HG02588 (cell line): ENCODE measurements around the gene SNX25.

Source experiments
- ATAC-seq: cut with Tn5 transposase; IDR thresholded peaks from one replicate; pipeline ENCODE4 v1.9.1; 2021; ENCODE audit warnings: mild to moderate bottlenecking, moderate library complexity; ENCODE audit not compliant: unreplicated experiment

Gene SNX25

GRCh38 chr4:185364886-185365285 lies 155.5 kb downstream of the SNX25 start:
- no peak for ATAC-seq

DNA sequence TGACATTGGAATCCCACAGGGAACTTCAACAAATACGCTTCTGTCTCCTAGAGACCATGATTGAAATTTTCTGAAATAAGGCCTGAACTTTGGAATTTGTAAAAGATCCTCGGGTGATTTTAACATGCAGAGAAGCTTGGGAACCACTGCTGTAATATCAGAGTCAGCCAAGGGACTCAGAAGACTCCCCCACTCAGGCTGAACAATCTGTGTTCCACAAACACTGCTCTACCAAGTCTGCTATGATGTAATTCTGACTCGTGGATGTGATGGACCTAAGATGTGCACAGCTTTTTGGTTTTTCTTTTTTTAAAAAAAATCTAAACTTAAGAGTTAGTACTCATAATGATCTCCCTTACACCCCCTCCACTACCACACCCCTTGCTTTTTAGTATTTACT lies 160.3 kb downstream of the SNX25 start:
- no peak for ATAC-seq

DNA sequence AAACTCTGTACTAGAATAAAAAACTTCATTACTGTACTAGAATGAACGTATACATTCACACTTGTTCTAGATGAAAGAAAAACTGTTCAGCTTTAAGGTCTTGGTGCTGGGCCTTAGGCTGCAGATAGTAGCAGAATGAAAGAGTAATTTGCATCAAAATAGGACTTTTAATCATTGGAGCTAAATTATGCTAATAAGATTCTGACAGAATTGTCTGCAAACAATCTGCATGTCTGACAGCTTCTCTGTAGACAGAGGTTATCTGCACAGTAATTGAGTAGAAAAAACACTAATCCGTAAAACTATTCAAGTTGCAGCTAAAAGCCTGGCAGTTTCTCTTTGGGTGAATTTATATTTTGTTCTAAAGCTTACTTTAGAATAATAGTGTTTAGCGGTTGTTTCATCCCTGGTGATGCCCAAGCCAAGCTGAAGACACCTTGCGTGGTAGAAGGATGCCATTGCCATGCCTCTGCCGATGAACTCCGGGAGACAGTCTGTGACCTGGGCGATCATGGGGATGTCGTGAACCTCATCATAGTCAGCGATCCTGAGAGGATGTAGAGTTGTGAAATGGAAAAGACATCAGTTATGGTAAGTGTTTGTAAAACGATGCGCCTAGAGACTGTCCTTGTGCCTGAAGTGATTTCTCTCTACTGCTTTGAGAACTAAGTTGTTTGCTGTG lies 161.0 kb downstream of the SNX25 start:
- ATAC-seq: no peak

DNA sequence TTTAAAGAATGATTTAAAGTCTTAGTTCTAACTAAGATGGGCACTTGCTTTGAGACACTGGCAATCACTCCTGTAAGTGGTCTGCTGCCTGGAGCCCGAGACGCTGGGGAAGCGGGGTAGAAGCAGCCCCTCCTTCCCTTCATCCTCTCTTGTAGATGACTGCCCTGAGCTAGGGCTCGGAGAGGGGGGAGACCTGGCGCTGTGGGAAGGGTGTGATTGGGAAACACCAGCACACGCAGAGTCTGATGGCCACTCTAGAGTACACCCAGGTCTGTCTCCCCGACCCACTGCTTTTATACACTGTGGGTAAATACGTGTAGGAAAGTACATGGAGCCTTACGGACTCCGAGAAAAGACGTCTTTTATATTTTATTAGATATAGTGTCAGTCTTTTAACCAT lies 162.3 kb downstream of the SNX25 start:
- ATAC-seq: no peak

DNA sequence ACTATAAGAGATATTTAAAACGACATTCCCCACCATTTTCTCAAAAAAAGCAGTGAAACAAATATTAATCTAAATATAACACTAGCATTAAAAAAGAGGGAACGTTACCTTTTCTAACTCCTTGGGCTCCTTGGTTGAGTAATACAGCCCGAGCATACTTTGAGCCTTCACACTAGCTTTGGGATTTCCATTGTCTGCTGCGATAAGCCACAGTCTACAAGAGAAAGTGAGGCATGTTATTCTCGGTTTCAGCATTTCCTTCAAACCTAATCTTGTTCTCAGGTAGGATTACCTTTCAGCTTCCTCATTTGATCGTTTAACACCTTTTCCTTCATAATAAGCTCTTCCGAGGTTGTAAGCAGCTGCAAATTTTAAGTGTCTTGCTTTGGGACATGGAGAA lies 164.6 kb downstream of the SNX25 start:
- no peak for ATAC-seq

GRCh38 chr4:185374573-185374972 lies 165.2 kb downstream of the SNX25 start:
- ATAC-seq: no peak

DNA sequence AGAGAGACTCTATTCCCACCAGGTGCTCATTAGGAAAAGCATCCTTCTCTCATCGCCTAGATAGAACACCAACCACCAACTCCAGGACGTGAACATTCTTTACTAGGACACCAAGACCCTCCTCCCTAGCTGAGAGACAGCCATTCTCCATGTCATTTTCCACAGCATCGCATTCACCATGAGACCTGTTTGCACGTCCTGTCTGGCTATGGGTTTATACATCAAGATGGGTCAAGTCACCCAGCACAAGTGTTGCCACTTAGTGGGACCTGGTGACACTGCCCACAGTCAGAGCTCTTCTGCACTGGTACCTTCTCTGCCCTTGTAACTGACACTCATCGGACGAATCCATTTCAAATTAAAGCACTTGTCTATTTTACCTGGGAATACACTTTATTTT lies 168.9 kb downstream of the SNX25 start:
- no peak for ATAC-seq

GRCh38 chr4:185379326-185380295 lies 170.2 kb downstream of the SNX25 start:
- ATAC-seq: no peak

GRCh38 chr4:185380320-185380719 lies 170.9 kb downstream of the SNX25 start:
- no peak for ATAC-seq

DNA sequence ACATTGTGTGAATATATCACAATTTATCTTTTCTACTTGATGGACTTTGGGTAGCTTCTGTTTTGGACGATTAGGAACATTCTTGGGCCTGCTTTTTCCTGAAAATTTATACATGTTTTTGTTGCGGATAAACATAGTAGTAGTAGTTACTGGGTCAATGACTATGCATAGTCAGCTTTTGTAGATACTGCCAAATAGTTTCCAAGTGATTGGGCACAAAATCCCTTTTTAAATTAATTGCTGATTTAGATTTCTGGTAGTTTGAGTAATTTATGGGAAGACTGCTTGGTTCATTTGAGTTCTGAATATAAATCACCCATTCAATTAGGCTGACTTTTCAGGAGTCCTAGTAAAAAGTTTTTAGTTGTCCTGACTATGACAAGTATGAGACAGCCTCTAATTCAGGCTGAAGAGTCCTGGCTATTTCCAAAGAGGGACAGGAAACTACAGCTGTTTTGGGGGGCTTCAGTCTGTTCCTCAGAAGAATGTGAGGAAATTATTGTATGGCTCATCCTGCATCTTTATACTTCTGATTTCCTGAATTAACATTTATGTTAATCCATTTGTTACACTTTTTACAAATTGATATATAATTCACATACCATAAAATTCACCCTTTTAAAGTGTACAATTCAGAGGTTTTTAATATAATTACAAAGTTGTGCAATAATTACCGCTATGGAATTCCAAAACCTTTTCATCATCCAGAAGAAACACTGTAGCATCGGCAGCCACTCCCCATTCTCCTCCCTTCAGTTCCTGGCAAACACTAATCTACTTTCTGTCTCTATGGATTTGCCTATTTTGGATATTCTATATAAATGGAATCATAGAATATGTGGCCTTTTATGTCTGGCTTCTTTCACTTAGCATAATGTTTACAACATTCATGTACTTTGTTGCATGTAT lies 172.1 kb downstream of the SNX25 start:
- ATAC-seq: no peak

- ATAC-seq: no peak
Measured at GRCh38 chr4:185382754-185383153, 173.4 kb downstream of the SNX25 start.

DNA sequence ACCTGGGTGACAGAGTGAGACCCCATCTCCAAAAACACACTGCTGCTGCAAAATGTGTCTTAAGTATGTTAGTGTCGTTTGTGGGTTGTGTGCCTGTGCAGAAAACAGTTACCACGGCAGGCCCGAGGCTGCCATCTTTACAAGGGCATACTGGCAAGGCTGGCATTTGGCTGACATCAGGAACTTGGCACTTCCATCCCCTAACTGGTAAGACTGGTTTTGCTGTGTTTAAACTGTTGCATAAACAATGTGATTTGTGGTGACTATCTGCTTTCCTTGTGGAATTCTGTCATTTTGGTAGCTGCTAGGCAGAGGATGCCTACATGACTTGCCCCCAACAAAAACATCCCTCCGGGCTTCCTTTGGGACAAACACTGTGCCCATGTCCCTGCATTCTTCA lies 174.1 kb downstream of the SNX25 start:
- ATAC-seq: no peak

- no peak for ATAC-seq
Measured at GRCh38 chr4:185384061-185384460, 174.7 kb downstream of the SNX25 start.

DNA sequence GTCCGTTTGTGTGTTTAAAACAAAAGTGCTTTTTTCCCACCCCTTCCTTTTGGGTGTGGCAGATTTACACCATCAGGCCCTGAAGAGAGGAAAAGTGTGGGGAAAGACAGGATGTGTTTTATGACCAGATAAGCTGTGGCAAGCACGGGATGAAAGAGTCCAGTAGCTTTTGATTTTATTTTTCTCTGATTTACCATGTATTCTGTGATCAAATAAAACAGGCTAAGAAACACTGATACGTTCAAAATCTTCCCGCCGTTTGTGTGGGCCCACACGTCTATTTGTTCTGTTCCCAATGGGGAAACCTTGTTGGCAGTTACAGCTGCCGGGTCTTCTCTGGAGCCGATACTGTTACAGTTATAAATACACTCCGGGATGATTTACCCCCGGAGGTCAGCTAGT lies 175.5 kb downstream of the SNX25 start:
- ATAC-seq: no peak

GRCh38 chr4:185387957-185388356 lies 178.6 kb downstream of the SNX25 start:
- ATAC-seq: no peak

DNA sequence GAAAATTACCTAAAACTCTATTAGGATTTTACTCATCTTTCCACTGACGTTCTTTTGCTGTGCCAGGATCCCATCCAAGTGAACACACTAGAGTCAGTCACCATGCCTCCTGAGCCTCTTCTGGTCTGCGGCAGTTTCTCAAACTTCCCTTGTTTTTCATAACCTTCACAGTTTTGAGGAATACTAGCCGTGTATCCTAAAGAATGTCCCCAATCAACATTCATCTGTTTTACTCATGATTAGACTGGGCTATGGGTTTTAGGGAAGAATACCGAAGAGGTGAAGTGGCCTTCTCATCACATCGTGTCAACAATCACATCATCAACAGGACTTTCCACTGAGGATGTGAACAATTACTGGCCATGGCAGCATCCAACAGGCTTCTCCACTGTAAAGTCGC lies 181.5 kb downstream of the SNX25 start:
- no peak for ATAC-seq

DNA sequence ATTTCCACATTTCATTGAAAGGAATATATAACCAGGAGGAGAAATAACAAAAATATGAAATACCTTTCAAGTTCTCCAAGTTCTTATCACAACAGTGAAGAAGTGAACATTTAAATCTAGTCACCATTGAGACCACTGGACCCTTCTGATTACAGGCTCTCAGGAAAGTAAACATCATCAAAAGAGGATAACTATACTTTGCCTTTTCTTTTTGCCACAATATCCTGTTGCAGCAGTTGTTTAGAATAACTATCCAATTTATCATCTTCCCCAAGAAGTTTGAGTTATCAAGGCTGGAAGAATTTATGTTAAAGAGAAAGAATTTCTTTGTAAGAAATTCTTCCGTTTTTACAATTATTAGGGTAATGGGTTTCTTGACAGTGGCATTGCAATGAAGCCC lies 182.8 kb downstream of the SNX25 start:
- ATAC-seq: no peak

DNA sequence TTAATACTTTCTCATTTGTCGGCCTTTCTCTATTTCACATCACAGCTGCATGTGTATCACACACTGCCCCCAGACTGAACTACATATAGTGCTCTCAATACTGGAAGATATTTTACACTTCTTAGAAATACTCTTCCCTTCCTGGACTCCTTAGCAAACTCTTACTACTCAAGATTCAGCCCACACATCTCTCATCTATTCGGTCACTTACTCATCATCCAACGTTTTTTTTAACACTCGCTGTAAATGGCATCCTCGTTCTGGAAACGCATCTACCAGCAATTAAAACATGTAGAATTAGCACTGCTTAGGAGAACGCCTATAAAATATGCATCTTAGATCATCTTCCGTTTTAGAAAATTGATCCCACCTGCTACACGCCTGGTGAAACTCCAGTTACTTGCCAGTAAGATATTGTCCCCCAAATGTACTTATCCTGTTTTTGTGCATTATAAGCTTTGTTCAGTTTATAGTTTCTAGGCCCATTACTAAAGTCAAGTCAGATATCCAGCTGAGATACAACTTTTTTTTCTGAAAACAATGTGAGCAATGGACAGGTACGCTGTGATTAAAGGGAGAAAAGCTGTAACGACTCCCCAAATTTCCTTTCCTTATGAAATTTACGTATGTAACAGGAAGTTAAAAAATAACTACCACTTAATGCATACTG lies 185.3 kb downstream of the SNX25 start:
- no peak for ATAC-seq

DNA sequence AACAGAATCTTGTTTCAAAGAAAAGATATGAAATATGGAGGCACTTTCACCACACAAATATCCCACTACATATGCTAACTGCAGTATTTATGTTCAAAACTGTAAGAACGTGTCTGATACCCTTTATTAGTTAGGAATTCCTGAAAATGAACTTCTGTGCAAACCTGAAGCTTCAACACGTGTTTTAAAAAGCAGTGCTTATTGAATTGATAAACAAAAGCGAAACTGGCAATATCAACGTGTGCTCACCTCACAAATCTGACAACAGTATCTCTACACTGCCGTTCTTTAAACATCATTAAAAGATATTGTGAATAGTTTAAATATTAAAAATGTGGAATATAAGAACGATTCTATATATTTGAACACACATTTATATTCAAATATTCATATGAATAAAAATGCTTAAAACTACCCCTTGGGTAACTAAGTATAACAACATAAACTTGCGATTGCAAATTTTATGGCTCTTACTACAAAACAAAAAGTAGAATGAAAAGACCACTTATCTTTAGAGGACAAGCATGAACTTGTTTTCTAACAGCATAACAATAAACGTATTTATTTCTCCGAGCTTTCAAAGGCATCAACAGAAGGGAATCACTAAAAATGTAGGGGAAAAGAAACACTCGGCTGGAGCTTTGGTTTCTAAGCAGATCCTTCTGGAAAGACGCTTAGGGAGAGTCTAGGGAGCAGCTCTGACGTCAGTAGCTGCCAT lies 186.0 kb downstream of the SNX25 start, which contains the start of gene LRP2BP:
Gene LRP2BP, minus strand, starts transcription at position 687 of the 718 bp plus-strand sequence. CDS start 17,738 bp downstream, outside the sequence.
- ATAC-seq: no peak
